ENCODE measurements around the gene LRRC8E. TPM values are rescaled to one million over a fixed set of nuclear protein-coding genes. Genes with fewer than 3 reads are reported as not detected.
"Not testable (repeated sequence)": the region's sequence is repeated elsewhere in the genome, so short reads cannot be mapped to it uniquely, and the experiment has no call there.

The LRRC8E gene
- total RNA-seq, 1 donor from 2014 or later: 0.08 TPM

- Mint-ChIP-seq H3K4me3 (ENCODE audit: unreplicated experiment) (no peak overlapping the region), H3K27ac (ENCODE audit: unreplicated experiment) (no peak overlapping the region), H3K36me3 (ENCODE audit: low read depth, unreplicated experiment) (no peaks in the 10 kb centered on the region), H3K4me1 (ENCODE audit: unreplicated experiment) (peaks cover 2% of the 10 kb centered on the region), H3K9me3 (ENCODE audit: unreplicated experiment) (no peaks in the 10 kb centered on the region), H3K27me3 (ENCODE audit: unreplicated experiment) (peaks cover 5% of the 10 kb centered on the region)
- TF ChIP-seq CTCF (IDR thresholded peaks at IDR 0.05; ENCODE audit: unreplicated experiment): no peak
- DNase-seq (ENCODE audit: low spot score): no peak
Observed at GRCh38 chr19:7883105-7883504, 5.2 kb upstream of the LRRC8E start.

GRCh38 chr19:7883796-7884570 is 4.3 kb upstream of the LRRC8E start:
- no peak for DNase-seq (ENCODE audit: low spot score)
- Mint-ChIP-seq H3K27me3 (ENCODE audit: unreplicated experiment) (peaks cover 5% of the 10 kb centered on the region), H3K27ac (ENCODE audit: unreplicated experiment) (no peak overlapping the region), H3K4me1 (ENCODE audit: unreplicated experiment) (peaks cover 2% of the 10 kb centered on the region), H3K36me3 (ENCODE audit: low read depth, unreplicated experiment) (no peaks in the 10 kb centered on the region), H3K9me3 (ENCODE audit: unreplicated experiment) (no peaks in the 10 kb centered on the region), H3K4me3 (ENCODE audit: unreplicated experiment) (no peak overlapping the region)
- no peak for TF ChIP-seq CTCF (IDR thresholded peaks at IDR 0.05; ENCODE audit: unreplicated experiment)

GRCh38 chr19:7885818-7886217 is 2.5 kb upstream of the LRRC8E start:
- H3K4me1 Mint-ChIP-seq (ENCODE audit: unreplicated experiment): peaks cover 2% of the 10 kb centered on the region
- no peaks in the 10 kb centered on the region for H3K36me3 Mint-ChIP-seq (ENCODE audit: low read depth, unreplicated experiment)
- H3K27me3 Mint-ChIP-seq (ENCODE audit: unreplicated experiment): peaks cover 10% of the 10 kb centered on the region
- DNase-seq (ENCODE audit: low spot score): no peak
- no peak overlapping the region for H3K27ac Mint-ChIP-seq (ENCODE audit: unreplicated experiment)
- no peak for TF ChIP-seq CTCF (IDR thresholded peaks at IDR 0.05; ENCODE audit: unreplicated experiment)
- no peaks in the 10 kb centered on the region for H3K9me3 Mint-ChIP-seq (ENCODE audit: unreplicated experiment)
- H3K4me3 Mint-ChIP-seq (ENCODE audit: unreplicated experiment): no peak overlapping the region

- TF ChIP-seq CTCF (IDR thresholded peaks at IDR 0.05; ENCODE audit: unreplicated experiment): no peak
- H3K27me3 Mint-ChIP-seq (ENCODE audit: unreplicated experiment): peaks cover 12% of the 10 kb centered on the region
- H3K4me1 Mint-ChIP-seq (ENCODE audit: unreplicated experiment): peaks cover 2% of the 10 kb centered on the region
- H3K9me3 Mint-ChIP-seq (ENCODE audit: unreplicated experiment): no peaks in the 10 kb centered on the region
- no peak overlapping the region for H3K27ac Mint-ChIP-seq (ENCODE audit: unreplicated experiment)
- H3K36me3 Mint-ChIP-seq (ENCODE audit: low read depth, unreplicated experiment): no peaks in the 10 kb centered on the region
- H3K4me3 Mint-ChIP-seq (ENCODE audit: unreplicated experiment): no peak overlapping the region
- DNase-seq (ENCODE audit: low spot score): no peak
Observed at GRCh38 chr19:7887408-7888144, 734 bp upstream of the LRRC8E start.

GRCh38 chr19:7888826-7889217 is 512 bp downstream of the LRRC8E start:
- Mint-ChIP-seq H3K4me1 (ENCODE audit: unreplicated experiment) (peaks cover 2% of the 10 kb centered on the region), H3K36me3 (ENCODE audit: low read depth, unreplicated experiment) (no peaks in the 10 kb centered on the region), H3K9me3 (ENCODE audit: unreplicated experiment) (no peaks in the 10 kb centered on the region), H3K4me3 (ENCODE audit: unreplicated experiment) (no peak overlapping the region), H3K27ac (ENCODE audit: unreplicated experiment) (no peak overlapping the region), H3K27me3 (ENCODE audit: unreplicated experiment) (peaks cover 12% of the 10 kb centered on the region)
- no peak for DNase-seq (ENCODE audit: low spot score)
- TF ChIP-seq CTCF (IDR thresholded peaks at IDR 0.05; ENCODE audit: unreplicated experiment): no peak

- peaks cover 11% of the 10 kb centered on the region for H3K27me3 Mint-ChIP-seq (ENCODE audit: unreplicated experiment)
- not testable (repeated sequence) for H3K27ac Mint-ChIP-seq (ENCODE audit: unreplicated experiment); DNase-seq (ENCODE audit: low spot score); H3K36me3 Mint-ChIP-seq (ENCODE audit: low read depth, unreplicated experiment); H3K4me1 Mint-ChIP-seq (ENCODE audit: unreplicated experiment); H3K9me3 Mint-ChIP-seq (ENCODE audit: unreplicated experiment); H3K4me3 Mint-ChIP-seq (ENCODE audit: unreplicated experiment)
Observed at GRCh38 chr19:7893362-7894101, 5.2 kb downstream of the LRRC8E start.

Data from endothelial cell (in vitro differentiated cells).